GM21786 (cell line): ENCODE data around the gene TNS1.
"Not testable (repeated sequence)": the region's sequence is repeated elsewhere in the genome, so short reads cannot be mapped to it uniquely, and the experiment has no call there.

Experiments used
- ATAC-seq: cut with Tn5 transposase; IDR thresholded peaks from one replicate; pipeline ENCODE4 v1.9.1; 2021; ENCODE audit not compliant: unreplicated experiment

TNS1 gene

GRCh38 chr2:218002845-218003180 lies at the start of gene TNS1:
TSS of gene TNS1 (minus strand) at chr2:218002995. CDS start at chr2:218002872, 123 bp downstream.
- no peak for ATAC-seq

GRCh38 chr2:218051903-218052302 lies 49.1 kb upstream of the TNS1 start:
- no peak for ATAC-seq

- no peak for ATAC-seq
These were observed 44.9 kb upstream of the TNS1 start for GRCh38 chr2:218047536-218048225.

GRCh38 chr2:218046238-218046637 lies 43.4 kb upstream of the TNS1 start:
- peak; percentile 90 for ATAC-seq

- ATAC-seq = not testable (repeated sequence)
These were observed 41.8 kb upstream of the TNS1 start for GRCh38 chr2:218044599-218044998.

GRCh38 chr2:218043701-218044109 lies 40.9 kb upstream of the TNS1 start:
- ATAC-seq = no peak

- no peak for ATAC-seq
These were observed 40.3 kb upstream of the TNS1 start for GRCh38 chr2:218043100-218043499.

- ATAC-seq = no peak
These were observed 38.7 kb upstream of the TNS1 start for GRCh38 chr2:218041302-218042168.

- ATAC-seq = no peak
These were observed 38.1 kb upstream of the TNS1 start for GRCh38 chr2:218040883-218041282.

- ATAC-seq = no peak
These were observed 36.4 kb upstream of the TNS1 start for GRCh38 chr2:218039171-218039570.

GRCh38 chr2:218036371-218036770 lies 33.6 kb upstream of the TNS1 start:
- ATAC-seq = no peak

- ATAC-seq = no peak
These were observed 32.8 kb upstream of the TNS1 start for GRCh38 chr2:218035463-218036100.

- peak; percentile 70 for ATAC-seq
These were observed 31.9 kb upstream of the TNS1 start for GRCh38 chr2:218034497-218035213.

- peak; percentile 7 for ATAC-seq
These were observed 31.0 kb upstream of the TNS1 start for GRCh38 chr2:218033590-218034496.

GRCh38 chr2:218033208-218033589 lies 30.4 kb upstream of the TNS1 start:
- no peak for ATAC-seq

GRCh38 chr2:218032336-218033171 lies 29.8 kb upstream of the TNS1 start:
- no peak for ATAC-seq

- ATAC-seq = no peak
These were observed 29.0 kb upstream of the TNS1 start for GRCh38 chr2:218031771-218032257.

- ATAC-seq = no peak
These were observed 28.5 kb upstream of the TNS1 start for GRCh38 chr2:218031261-218031660.
